K562 (cell line): ENCODE data around the gene ZNF484.

Experiments used
- EGR1 ChIP-seq: fragments of 450-650 bp; conservative IDR thresholded peaks from 2 replicates; pipeline ENCODE4 v1.6.1; 2017; ENCODE audit warnings: mild to moderate bottlenecking
- ELF4 ChIP-seq: fragments of 450-650 bp; formaldehyde crosslinking; IDR thresholded peaks from 2 replicates; pipeline ENCODE4 v1.4.0; 2022; ENCODE audit warnings: missing genetic modification characterization
- FOXK2 ChIP-seq, 2 experiments: fragments of 450-650 bp; IDR thresholded peaks in 1 of 2; conservative IDR thresholded peaks in 1 of 2; 2 replicates each; pipeline ENCODE4 v1.6.1; 2016; ENCODE audit warnings: low read depth in 2 of 2, mild to moderate bottlenecking in 1 of 2
- FOXP1 ChIP-seq: sonication (generic); formaldehyde crosslinking; IDR thresholded peaks from 2 replicates; pipeline ENCODE4 v1.8.0; 2022; ENCODE audit warnings: mild to moderate bottlenecking, missing genetic modification reagents
- HSF4 ChIP-seq: fragments of 250-450 bp; sonication (Bioruptor Pico); IDR thresholded peaks from 2 replicates; pipeline ENCODE4 v2.1.2; 2022; ENCODE audit warnings: mild to moderate bottlenecking, moderate library complexity, borderline replicate concordance
- NFIC ChIP-seq: fragments of 450-650 bp; IDR thresholded peaks from 2 replicates; pipeline ENCODE4 v1.6.1; 2017; ENCODE audit warnings: mild to moderate bottlenecking, inconsistent platforms
- NFYB ChIP-seq: IDR thresholded peaks from 2 replicates; pipeline ENCODE4 v1.6.1; 2011; ENCODE audit warnings: mild to moderate bottlenecking, moderate library complexity; ENCODE audit not compliant: insufficient read length; ENCODE audit errors: extremely low read depth
- RBBP5 ChIP-seq: fragments of 200-600 bp; sonication (generic); IDR thresholded peaks from 2 replicates; pipeline ENCODE4 v1.6.1; 2012; ENCODE audit warnings: borderline replicate concordance, mild to moderate bottlenecking, low read length, control low read depth, inconsistent platforms; ENCODE audit not compliant: insufficient read depth, poor library complexity, severe bottlenecking
- SRF ChIP-seq, 2 experiments: fragments of 250-450, 450-650 bp in 1 of 2; sonication (Bioruptor Pico) in 1 of 2; sonication (generic) in 1 of 2; formaldehyde crosslinking; IDR thresholded peaks; 2 replicates each; pipeline versions ENCODE4 v1.5.0 to v1.5.1; 2020 to 2022; ENCODE audit warnings: mild to moderate bottlenecking in 1 of 2, missing genetic modification reagents in 1 of 2
- TCF7L2 ChIP-seq: fragments of 150-350 bp; IDR thresholded peaks from 2 replicates; pipeline ENCODE4 v1.6.1; 2016; ENCODE audit warnings: low read depth, mild to moderate bottlenecking, low read length, moderate library complexity
- ZEB2 ChIP-seq: fragments of 450-650 bp; IDR thresholded peaks from 2 replicates; pipeline ENCODE4 v1.6.1; 2016
- ZNF431 ChIP-seq: sonication (generic); formaldehyde crosslinking; IDR thresholded peaks from 2 replicates; pipeline ENCODE4 v1.8.0; 2022; ENCODE audit warnings: mild to moderate bottlenecking, missing genetic modification reagents
- TF ChIP-seq, protein P1 (sequence below): fragments of 250-450 bp; sonication (Bioruptor Pico); IDR thresholded peaks from 2 replicates; pipeline ENCODE4 v1.8.0; 2021; ENCODE audit warnings: mild to moderate bottlenecking, moderate library complexity
- TF ChIP-seq, protein P2 (sequence below): fragments of 250-450 bp; sonication (Bioruptor Pico); IDR thresholded peaks from 2 replicates; pipeline ENCODE4 v1.5.0; 2021; ENCODE audit warnings: mild to moderate bottlenecking, borderline replicate concordance

DNA sequence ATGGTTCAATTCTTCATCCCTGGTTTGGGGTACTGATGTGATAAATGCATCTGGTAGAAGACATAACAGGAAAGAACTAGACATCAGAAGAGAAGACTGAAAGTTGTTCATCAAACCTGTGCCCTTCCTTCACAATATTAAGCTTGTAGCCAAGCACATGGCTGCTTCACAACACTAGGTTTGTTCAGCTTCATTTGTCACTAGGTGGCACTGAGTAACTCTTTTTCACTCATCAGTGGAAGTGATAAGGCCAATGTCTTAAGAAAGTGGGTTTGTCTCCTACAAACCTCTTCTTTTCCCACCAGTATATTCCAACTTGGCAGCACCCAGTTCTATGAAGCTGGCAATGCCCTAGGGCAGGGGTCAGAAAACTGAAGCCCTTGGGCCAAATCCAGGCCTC is 26.9 kb downstream of the ZNF484 start:
- TF ChIP-seq RBBP5 (no peak), EGR1 (no peak), TCF7L2 (no peak), HSF4 (CRISPR knock-in tag) (no peak), ZEB2 (no peak), NFYB (no peak), ELF4 (no peak), FOXK2 (conservative IDR thresholded peaks at IDR 0.05 in 1 of 2, IDR thresholded peaks at IDR 0.05 in 1 of 2; ENCODE audit: low read depth in 2 of 2) (no peak), SRF (CRISPR knock-in tag; IDR thresholded peaks at IDR 0.05) (no peak), FOXP1 (CRISPR knock-in tag) (no peak), ZNF431 (no peak), NFIC (no peak)
- TF ChIP-seq, protein P1, sequence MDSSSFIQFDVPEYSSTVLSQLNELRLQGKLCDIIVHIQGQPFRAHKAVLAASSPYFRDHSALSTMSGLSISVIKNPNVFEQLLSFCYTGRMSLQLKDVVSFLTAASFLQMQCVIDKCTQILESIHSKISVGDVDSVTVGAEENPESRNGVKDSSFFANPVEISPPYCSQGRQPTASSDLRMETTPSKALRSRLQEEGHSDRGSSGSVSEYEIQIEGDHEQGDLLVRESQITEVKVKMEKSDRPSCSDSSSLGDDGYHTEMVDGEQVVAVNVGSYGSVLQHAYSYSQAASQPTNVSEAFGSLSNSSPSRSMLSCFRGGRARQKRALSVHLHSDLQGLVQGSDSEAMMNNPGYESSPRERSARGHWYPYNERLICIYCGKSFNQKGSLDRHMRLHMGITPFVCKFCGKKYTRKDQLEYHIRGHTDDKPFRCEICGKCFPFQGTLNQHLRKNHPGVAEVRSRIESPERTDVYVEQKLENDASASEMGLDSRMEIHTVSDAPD (CRISPR knock-in tag) = no peak
- TF ChIP-seq, protein P2, sequence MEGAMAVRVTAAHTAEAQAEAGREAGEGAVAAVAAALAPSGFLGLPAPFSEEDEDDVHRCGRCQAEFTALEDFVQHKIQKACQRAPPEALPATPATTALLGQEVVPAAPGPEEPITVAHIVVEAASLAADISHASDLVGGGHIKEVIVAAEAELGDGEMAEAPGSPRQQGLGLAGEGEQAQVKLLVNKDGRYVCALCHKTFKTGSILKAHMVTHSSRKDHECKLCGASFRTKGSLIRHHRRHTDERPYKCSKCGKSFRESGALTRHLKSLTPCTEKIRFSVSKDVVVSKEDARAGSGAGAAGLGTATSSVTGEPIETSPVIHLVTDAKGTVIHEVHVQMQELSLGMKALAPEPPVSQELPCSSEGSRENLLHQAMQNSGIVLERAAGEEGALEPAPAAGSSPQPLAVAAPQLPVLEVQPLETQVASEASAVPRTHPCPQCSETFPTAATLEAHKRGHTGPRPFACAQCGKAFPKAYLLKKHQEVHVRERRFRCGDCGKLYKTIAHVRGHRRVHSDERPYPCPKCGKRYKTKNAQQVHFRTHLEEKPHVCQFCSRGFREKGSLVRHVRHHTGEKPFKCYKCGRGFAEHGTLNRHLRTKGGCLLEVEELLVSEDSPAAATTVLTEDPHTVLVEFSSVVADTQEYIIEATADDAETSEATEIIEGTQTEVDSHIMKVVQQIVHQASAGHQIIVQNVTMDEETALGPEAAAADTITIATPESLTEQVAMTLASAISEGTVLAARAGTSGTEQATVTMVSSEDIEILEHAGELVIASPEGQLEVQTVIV (CRISPR knock-in tag) = no peak
